Measurements from ENCODE around the gene TRIM67. TPM values are rescaled to one million over a fixed set of nuclear protein-coding genes. Genes with fewer than 3 reads are reported as not detected.

TRIM67 gene
- total RNA-seq, 1 donor from 2014 or later: not detected

GRCh38 chr1:231182317-231182716 lies 20.5 kb downstream of the TRIM67 start:
- DNase-seq (ENCODE audit: low read depth): no peak
- no peak for TF ChIP-seq CTCF (conservative IDR thresholded peaks at IDR 0.05; ENCODE audit: low read depth, low read length)

GRCh38 chr1:231183639-231184590 lies 22.1 kb downstream of the TRIM67 start:
- no peak for DNase-seq (ENCODE audit: low read depth)
- TF ChIP-seq CTCF (conservative IDR thresholded peaks at IDR 0.05; ENCODE audit: low read depth, low read length): no peak
- no peak overlapping the region for H3K4me3 ChIP-seq (ENCODE audit: low read depth, low read length)

More at GRCh38 chr1:231182317-231182716, 20.5 kb downstream of the TRIM67 start:
- no peak overlapping the region for H3K4me3 ChIP-seq (ENCODE audit: low read depth, low read length)

GRCh38 chr1:231184891-231185290 lies 23.0 kb downstream of the TRIM67 start:
- TF ChIP-seq CTCF (conservative IDR thresholded peaks at IDR 0.05; ENCODE audit: low read depth, low read length): no peak
- DNase-seq (ENCODE audit: low read depth): no peak
- H3K4me3 ChIP-seq (ENCODE audit: low read depth, low read length): no peak overlapping the region

GRCh38 chr1:231185391-231185790 lies 23.5 kb downstream of the TRIM67 start:
- DNase-seq (ENCODE audit: low read depth): no peak
- TF ChIP-seq CTCF (conservative IDR thresholded peaks at IDR 0.05; ENCODE audit: low read depth, low read length): no peak
- H3K4me3 ChIP-seq (ENCODE audit: low read depth, low read length): no peak overlapping the region

- DNase-seq (ENCODE audit: low read depth): no peak
- H3K4me3 ChIP-seq (ENCODE audit: low read depth, low read length): no peak overlapping the region
- no peak for TF ChIP-seq CTCF (conservative IDR thresholded peaks at IDR 0.05; ENCODE audit: low read depth, low read length)
Measured at GRCh38 chr1:231186356-231187115, 24.7 kb downstream of the TRIM67 start.

GRCh38 chr1:231187571-231187970 lies 25.7 kb downstream of the TRIM67 start:
- no peak overlapping the region for H3K4me3 ChIP-seq (ENCODE audit: low read depth, low read length)
- TF ChIP-seq CTCF (conservative IDR thresholded peaks at IDR 0.05; ENCODE audit: low read depth, low read length): no peak
- no peak for DNase-seq (ENCODE audit: low read depth)
